ENCODE data around the gene GRIK3.
"Not testable (repeated sequence)": the region's sequence is repeated elsewhere in the genome, so short reads cannot be mapped to it uniquely, and the experiment has no call there.

Gene GRIK3

GRCh38 chr1:36771240-36771639 lies 263.1 kb downstream of the GRIK3 start:
- TF ChIP-seq EZH2phosphoT487 (IDR thresholded peaks at IDR 0.05; ENCODE audit: low read depth), result no peak
- no peak for TF ChIP-seq CTCF (IDR thresholded peaks at IDR 0.05; ENCODE audit: low read depth, low read length)
- Histone ChIP-seq H3K9me3 (ENCODE audit: insufficient read depth, low read length) (no peaks in the 10 kb centered on the region), H3K9ac (ENCODE audit: low read length) (no peak overlapping the region), H3K4me2 (ENCODE audit: low read length) (no peak overlapping the region), H3K36me3 (replicated peaks; ENCODE audit: low read depth, low read length) (no peaks in the 10 kb centered on the region), H2AFZ (ENCODE audit: low read depth, low read length) (no peak overlapping the region), H3K27me3 (ENCODE audit: low read depth, low read length) (no peaks in the 10 kb centered on the region), H3K4me1 (ENCODE audit: low read length) (no peaks in the 10 kb centered on the region), H3K79me2 (ENCODE audit: low read length) (no peaks in the 10 kb centered on the region), H3K27ac (ENCODE audit: low read length) (no peak overlapping the region), H3K4me3 (ENCODE audit: low read length) (no peak overlapping the region), H4K20me1 (ENCODE audit: insufficient read depth, low read length) (no peaks in the 10 kb centered on the region)

DNA sequence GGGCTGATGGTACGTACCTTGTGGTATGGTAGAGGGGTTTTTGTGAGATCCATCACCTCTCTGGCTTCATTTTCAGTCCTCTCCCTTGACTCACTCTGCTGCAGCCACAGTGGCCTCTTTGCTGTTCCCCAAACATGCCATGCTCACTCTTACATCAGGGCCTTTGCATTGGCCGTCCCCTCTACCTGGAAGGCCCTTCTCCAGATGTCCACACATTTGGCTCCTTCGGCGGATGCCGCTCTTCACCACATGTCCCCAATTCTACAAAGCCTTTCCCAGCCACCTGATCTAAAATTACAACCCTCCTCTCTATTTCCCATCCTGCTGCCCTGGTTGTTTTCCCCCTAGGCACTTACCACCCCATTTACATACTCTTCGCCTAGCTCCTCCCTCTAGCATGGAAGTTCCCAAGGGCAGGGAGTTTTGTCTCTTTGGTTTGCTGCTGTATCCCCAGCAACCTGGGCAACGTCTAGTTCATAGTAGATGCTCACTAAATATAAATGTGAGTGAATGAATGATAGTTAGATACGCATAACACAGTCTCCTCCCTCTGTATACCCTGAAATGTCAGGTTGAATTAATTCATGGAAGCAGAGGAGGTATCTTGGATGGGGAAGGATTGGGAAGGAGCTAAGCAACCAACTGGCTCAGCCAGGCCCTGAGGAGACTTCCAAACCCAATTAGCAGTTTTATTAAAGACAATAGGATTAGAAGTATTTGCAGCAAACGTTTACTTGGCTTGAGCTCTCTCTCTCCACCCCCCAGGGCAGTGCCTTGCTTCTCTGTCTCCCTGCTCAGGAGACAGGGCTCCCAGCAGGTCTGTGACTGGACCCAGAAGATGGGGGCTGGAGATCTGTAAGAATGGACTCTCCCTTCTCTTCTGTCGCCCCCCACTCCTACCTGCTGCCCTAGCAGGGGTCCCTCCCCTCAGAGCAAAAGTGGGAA lies 264.2 kb downstream of the GRIK3 start:
- no peak overlapping the region for H3K4me3 ChIP-seq (ENCODE audit: low read length)
- H3K9ac ChIP-seq (ENCODE audit: low read length), result no peak overlapping the region
- no peak overlapping the region for H3K4me2 ChIP-seq (ENCODE audit: low read length)
- no peaks in the 10 kb centered on the region for H3K27me3 ChIP-seq (ENCODE audit: low read depth, low read length)
- no peaks in the 10 kb centered on the region for H3K9me3 ChIP-seq (ENCODE audit: insufficient read depth, low read length)
- no peaks in the 10 kb centered on the region for H3K36me3 ChIP-seq (replicated peaks; ENCODE audit: low read depth, low read length)
- TF ChIP-seq EZH2phosphoT487 (IDR thresholded peaks at IDR 0.05; ENCODE audit: low read depth) (no peak), CTCF (IDR thresholded peaks at IDR 0.05; ENCODE audit: low read depth, low read length) (no peak)
- no peak overlapping the region for H3K27ac ChIP-seq (ENCODE audit: low read length)
- H2AFZ ChIP-seq (ENCODE audit: low read depth, low read length), result no peak overlapping the region
- no peaks in the 10 kb centered on the region for H4K20me1 ChIP-seq (ENCODE audit: insufficient read depth, low read length)
- no peaks in the 10 kb centered on the region for H3K79me2 ChIP-seq (ENCODE audit: low read length)
- H3K4me1 ChIP-seq (ENCODE audit: low read length), result no peaks in the 10 kb centered on the region

DNA sequence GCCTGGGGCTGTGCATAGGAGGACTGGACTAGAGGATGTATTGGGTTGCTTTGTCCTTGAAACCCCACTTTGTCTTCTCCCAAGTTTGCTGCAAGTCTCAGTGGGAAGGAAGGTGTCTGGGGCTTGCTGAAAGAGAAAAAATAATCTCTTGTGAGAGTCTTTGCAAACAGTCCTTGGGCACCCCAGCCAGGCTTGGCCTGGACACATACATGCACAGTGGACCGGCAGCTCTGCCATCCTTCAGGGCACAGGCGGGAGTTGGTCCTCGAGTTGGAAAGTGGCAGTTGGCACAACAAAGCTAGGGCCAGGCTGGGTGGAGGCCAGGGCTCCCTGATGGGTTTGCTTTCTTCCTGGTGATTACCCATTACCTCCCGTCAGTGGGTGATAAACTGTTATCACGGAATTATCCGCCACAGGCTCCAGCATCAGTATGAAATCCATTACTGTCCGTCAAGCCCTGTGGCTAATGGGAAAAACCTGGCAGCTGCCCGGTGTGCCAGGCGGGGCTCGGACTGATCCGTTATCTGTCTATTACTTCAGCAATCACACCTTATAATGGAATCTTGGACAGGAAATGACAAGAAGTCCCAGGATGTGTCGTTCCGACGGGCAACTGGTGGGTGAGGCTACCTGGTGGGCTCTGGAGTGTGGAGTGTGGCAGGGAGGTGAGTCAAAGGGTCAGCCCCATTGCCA lies 265.7 kb downstream of the GRIK3 start:
- Histone ChIP-seq H3K79me2 (ENCODE audit: low read length) (no peaks in the 10 kb centered on the region), H3K9me3 (ENCODE audit: insufficient read depth, low read length) (no peaks in the 10 kb centered on the region), H3K4me1 (ENCODE audit: low read length) (no peaks in the 10 kb centered on the region), H4K20me1 (ENCODE audit: insufficient read depth, low read length) (no peaks in the 10 kb centered on the region), H3K36me3 (replicated peaks; ENCODE audit: low read depth, low read length) (no peaks in the 10 kb centered on the region), H3K9ac (ENCODE audit: low read length) (no peak overlapping the region), H2AFZ (ENCODE audit: low read depth, low read length) (no peak overlapping the region), H3K4me2 (ENCODE audit: low read length) (no peak overlapping the region), H3K27ac (ENCODE audit: low read length) (no peak overlapping the region), H3K27me3 (ENCODE audit: low read depth, low read length) (no peaks in the 10 kb centered on the region), H3K4me3 (ENCODE audit: low read length) (no peak overlapping the region)
- no peak for TF ChIP-seq EZH2phosphoT487 (IDR thresholded peaks at IDR 0.05; ENCODE audit: low read depth)
- no peak for TF ChIP-seq CTCF (IDR thresholded peaks at IDR 0.05; ENCODE audit: low read depth, low read length)

GRCh38 chr1:36767429-36767828 lies 266.9 kb downstream of the GRIK3 start:
- H3K4me1 ChIP-seq (ENCODE audit: low read length); H3K79me2 ChIP-seq (ENCODE audit: low read length); H4K20me1 ChIP-seq (ENCODE audit: insufficient read depth, low read length); H3K27me3 ChIP-seq (ENCODE audit: low read depth, low read length); H3K9me3 ChIP-seq (ENCODE audit: insufficient read depth, low read length); H3K27ac ChIP-seq (ENCODE audit: low read length); H3K36me3 ChIP-seq (replicated peaks; ENCODE audit: low read depth, low read length); H3K9ac ChIP-seq (ENCODE audit: low read length); H3K4me2 ChIP-seq (ENCODE audit: low read length); H2AFZ ChIP-seq (ENCODE audit: low read depth, low read length); H3K4me3 ChIP-seq (ENCODE audit: low read length): not testable (repeated sequence)
